ENCODE measurements around the gene STX18.

Gene STX18

DNA sequence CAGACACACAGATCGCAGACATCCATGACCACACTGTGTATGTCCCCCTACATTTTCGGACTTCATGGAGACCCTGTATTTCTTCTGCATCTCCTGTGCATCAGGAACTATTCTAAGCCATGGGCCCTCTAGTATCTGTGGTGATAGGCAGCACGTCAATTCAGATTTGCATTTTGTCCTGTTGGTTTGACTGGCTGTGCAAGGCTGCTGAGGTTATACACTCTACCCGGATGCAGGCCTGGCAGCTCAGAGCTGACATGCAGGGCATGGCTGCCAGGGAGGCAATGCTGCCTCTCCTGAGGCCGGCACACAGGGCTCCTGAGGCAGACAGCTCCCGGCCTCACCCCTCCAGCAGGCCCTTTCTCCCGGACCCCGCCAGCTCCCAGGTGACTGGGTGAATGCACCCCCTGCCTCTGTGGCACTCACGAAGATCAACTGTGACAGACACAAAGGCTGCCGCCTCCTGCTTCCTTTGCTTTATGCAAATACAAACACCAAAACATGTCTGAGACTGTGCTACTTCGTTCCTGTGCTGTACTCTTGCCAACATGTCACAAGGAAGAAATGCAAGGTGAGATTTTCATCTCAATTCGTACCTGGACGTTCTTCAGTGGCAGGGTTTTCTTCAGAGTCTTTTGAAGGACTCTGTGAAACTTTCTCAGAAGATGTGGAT is 103.9 kb downstream of the STX18 start:
- Histone ChIP-seq H3K9ac (ENCODE audit: low read length in 5 of 5) (no peak overlapping the region), H3K27ac (ENCODE audit: low read depth, low read length) (no peak overlapping the region), H3K9me3 (ENCODE audit: control insufficient read depth in 5 of 5, low read length in 5 of 5) (no peaks in the 10 kb centered on the region), H3K27me3 (ENCODE audit: control insufficient read depth in 5 of 5, insufficient read depth in 4 of 5, low read length in 5 of 5) (no peaks in the 10 kb centered on the region), H3K36me3 (ENCODE audit: control insufficient read depth in 5 of 5, insufficient read depth in 5 of 5, low read length in 5 of 5) (peaks cover 15 to 39% (median 29%) of the 10 kb centered on the region in 5 donors), H3K4me1 (ENCODE audit: control insufficient read depth in 5 of 5, insufficient read depth in 5 of 5, low read length in 5 of 5) (no peaks in the 10 kb centered on the region), H3K4me3 (ENCODE audit: low read depth in 1 of 5, low read length in 5 of 5) (no peak overlapping the region)

DNA sequence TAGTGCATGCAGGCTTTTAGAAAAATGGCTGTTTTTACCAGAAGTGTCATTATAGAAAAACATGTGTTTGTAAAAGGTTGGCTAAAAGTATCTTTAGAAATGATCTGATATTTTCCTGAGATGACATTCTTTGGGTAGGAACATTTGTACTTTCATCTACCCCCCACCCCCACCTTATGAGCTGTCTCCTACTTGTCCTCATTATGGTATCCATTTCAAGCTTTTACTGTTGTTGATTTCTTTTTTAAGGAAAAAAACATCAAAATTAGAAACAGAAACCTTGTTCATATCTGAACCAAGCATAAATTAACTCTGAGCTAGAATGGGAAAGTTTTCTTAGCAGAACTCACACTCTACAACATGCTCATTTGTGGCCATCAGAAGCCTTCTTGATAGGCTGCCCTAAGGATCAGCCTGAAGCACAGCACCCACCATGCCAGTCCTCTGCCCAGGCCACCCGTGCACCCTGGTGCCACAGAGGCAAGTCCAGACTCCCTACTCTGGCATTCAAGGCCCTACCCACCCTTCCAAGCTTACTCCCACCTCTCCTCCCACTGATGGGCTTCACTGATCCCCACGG is 105.5 kb downstream of the STX18 start:
- no peaks in the 10 kb centered on the region for H3K27me3 ChIP-seq (ENCODE audit: control insufficient read depth in 5 of 5, insufficient read depth in 4 of 5, low read length in 5 of 5)
- H3K36me3 ChIP-seq (ENCODE audit: control insufficient read depth in 5 of 5, insufficient read depth in 5 of 5, low read length in 5 of 5), result peaks cover 15 to 55% (median 45%) of the 10 kb centered on the region in 5 donors
- H3K4me3 ChIP-seq (ENCODE audit: low read depth in 1 of 5, low read length in 5 of 5), result no peak overlapping the region
- H3K9ac ChIP-seq (ENCODE audit: low read length in 5 of 5), result no peak overlapping the region
- H3K9me3 ChIP-seq (ENCODE audit: control insufficient read depth in 5 of 5, low read length in 5 of 5), result no peaks in the 10 kb centered on the region
- no peak overlapping the region for H3K27ac ChIP-seq (ENCODE audit: low read depth, low read length)
- no peaks in the 10 kb centered on the region for H3K4me1 ChIP-seq (ENCODE audit: control insufficient read depth in 5 of 5, insufficient read depth in 5 of 5, low read length in 5 of 5)

DNA sequence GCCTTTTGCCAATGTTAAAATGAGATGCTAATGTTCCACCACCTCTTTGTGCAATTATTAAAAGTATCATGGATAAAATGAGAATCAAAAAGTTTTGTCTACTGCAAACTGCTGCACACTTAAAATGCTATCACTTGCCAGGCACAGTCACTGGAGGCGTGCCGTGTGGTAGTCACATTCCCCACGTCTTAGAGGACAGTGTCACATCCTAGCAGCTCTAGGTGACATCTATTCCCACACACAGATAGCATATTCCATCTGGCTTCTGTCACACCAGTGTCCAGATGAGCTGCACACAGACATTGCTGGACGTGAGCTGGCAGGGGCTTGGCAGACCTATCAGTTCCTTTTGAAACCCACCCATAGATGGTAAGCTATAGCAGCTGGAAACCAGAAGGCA is 107.9 kb downstream of the STX18 start:
- H3K27ac ChIP-seq (ENCODE audit: low read depth, low read length), result no peak overlapping the region
- H3K4me3 ChIP-seq (ENCODE audit: low read depth in 1 of 5, low read length in 5 of 5), result no peak overlapping the region
- H3K4me1 ChIP-seq (ENCODE audit: control insufficient read depth in 5 of 5, insufficient read depth in 5 of 5, low read length in 5 of 5), result no peaks in the 10 kb centered on the region
- no peak overlapping the region for H3K9ac ChIP-seq (ENCODE audit: low read length in 5 of 5)
- no peaks in the 10 kb centered on the region for H3K9me3 ChIP-seq (ENCODE audit: control insufficient read depth in 5 of 5, low read length in 5 of 5)
- H3K36me3 ChIP-seq (ENCODE audit: control insufficient read depth in 5 of 5, insufficient read depth in 5 of 5, low read length in 5 of 5), result peaks cover 15 to 64% (median 42%) of the 10 kb centered on the region in 5 donors
- no peaks in the 10 kb centered on the region for H3K27me3 ChIP-seq (ENCODE audit: control insufficient read depth in 5 of 5, insufficient read depth in 4 of 5, low read length in 5 of 5)

- Histone ChIP-seq H3K9me3 (ENCODE audit: control insufficient read depth in 5 of 5, low read length in 5 of 5) (no peaks in the 10 kb centered on the region), H3K36me3 (ENCODE audit: control insufficient read depth in 5 of 5, insufficient read depth in 5 of 5, low read length in 5 of 5) (peaks cover 15 to 65% (median 40%) of the 10 kb centered on the region in 5 donors), H3K27me3 (ENCODE audit: control insufficient read depth in 5 of 5, insufficient read depth in 4 of 5, low read length in 5 of 5) (no peaks in the 10 kb centered on the region), H3K4me3 (ENCODE audit: low read depth in 1 of 5, low read length in 5 of 5) (no peak overlapping the region), H3K27ac (ENCODE audit: low read depth, low read length) (no peak overlapping the region), H3K9ac (ENCODE audit: low read length in 5 of 5) (no peak overlapping the region), H3K4me1 (ENCODE audit: control insufficient read depth in 5 of 5, insufficient read depth in 5 of 5, low read length in 5 of 5) (no peaks in the 10 kb centered on the region)
Measured at GRCh38 chr4:4432341-4433125, 109.3 kb downstream of the STX18 start.

- no peak overlapping the region for H3K9ac ChIP-seq (ENCODE audit: low read length in 5 of 5)
- no peak overlapping the region for H3K4me3 ChIP-seq (ENCODE audit: low read depth in 1 of 5, low read length in 5 of 5)
- no peaks in the 10 kb centered on the region for H3K4me1 ChIP-seq (ENCODE audit: control insufficient read depth in 5 of 5, insufficient read depth in 5 of 5, low read length in 5 of 5)
- peaks cover 10 to 68% (median 43%) of the 10 kb centered on the region in 5 donors for H3K36me3 ChIP-seq (ENCODE audit: control insufficient read depth in 5 of 5, insufficient read depth in 5 of 5, low read length in 5 of 5)
- no peaks in the 10 kb centered on the region for H3K27me3 ChIP-seq (ENCODE audit: control insufficient read depth in 5 of 5, insufficient read depth in 4 of 5, low read length in 5 of 5)
- no peaks in the 10 kb centered on the region for H3K9me3 ChIP-seq (ENCODE audit: control insufficient read depth in 5 of 5, low read length in 5 of 5)
- H3K27ac ChIP-seq (ENCODE audit: low read depth, low read length), result no peak overlapping the region
Measured at GRCh38 chr4:4430492-4431195, 111.2 kb downstream of the STX18 start.

DNA sequence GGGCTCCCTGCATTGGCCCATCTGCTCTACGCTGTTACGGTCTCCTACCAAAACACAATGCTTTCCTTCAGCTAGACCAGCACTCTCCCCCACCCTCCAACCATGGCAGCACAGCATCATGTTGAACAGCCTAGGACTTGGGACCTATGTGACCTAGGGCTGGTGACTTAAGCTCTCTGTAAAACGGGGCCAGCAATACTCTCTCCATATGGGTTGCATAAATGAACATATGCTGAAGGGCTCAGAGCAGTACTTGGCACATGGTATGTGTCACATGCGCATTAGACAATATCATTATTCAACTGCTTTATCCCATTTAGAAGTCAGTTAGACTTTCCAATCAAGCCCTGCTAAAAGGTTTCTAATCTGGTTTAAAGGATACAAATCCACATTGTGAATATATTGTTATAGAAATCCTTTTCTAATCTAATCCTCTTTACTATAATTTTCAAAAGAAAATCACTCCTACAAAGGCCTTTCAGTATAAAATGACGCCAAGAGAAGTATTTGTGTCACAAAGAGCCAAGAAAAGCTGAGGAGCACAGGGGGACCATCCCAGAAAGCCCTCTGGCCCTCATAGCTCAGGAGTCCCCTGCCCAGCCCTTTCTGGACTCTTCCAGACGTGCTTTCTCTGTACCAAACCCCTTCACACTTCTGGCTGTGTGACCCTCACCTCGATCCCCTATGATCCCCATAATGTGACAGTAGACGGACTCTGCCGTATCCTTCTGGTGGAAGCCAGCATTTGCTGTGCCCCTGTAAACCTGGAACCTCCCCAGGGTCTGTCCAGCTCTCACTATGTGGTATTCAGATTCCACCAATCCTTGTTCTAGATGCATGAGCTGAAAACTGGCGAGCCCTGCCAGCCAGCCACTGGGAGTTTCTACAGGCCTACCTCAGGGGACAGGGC is 112.6 kb downstream of the STX18 start:
- Histone ChIP-seq H3K4me1 (ENCODE audit: control insufficient read depth in 5 of 5, insufficient read depth in 5 of 5, low read length in 5 of 5) (no peaks in the 10 kb centered on the region), H3K27me3 (ENCODE audit: control insufficient read depth in 5 of 5, insufficient read depth in 4 of 5, low read length in 5 of 5) (no peaks in the 10 kb centered on the region), H3K4me3 (ENCODE audit: low read depth in 1 of 5, low read length in 5 of 5) (no peak overlapping the region), H3K36me3 (ENCODE audit: control insufficient read depth in 5 of 5, insufficient read depth in 5 of 5, low read length in 5 of 5) (peaks cover 4 to 78% (median 50%) of the 10 kb centered on the region in 5 donors), H3K27ac (ENCODE audit: low read depth, low read length) (no peak overlapping the region), H3K9ac (ENCODE audit: low read length in 5 of 5) (no peak overlapping the region), H3K9me3 (ENCODE audit: control insufficient read depth in 5 of 5, low read length in 5 of 5) (no peaks in the 10 kb centered on the region)

- Histone ChIP-seq H3K27me3 (ENCODE audit: control insufficient read depth in 5 of 5, insufficient read depth in 4 of 5, low read length in 5 of 5) (no peaks in the 10 kb centered on the region), H3K9me3 (ENCODE audit: control insufficient read depth in 5 of 5, low read length in 5 of 5) (no peaks in the 10 kb centered on the region), H3K9ac (ENCODE audit: low read length in 5 of 5) (no peak overlapping the region), H3K27ac (ENCODE audit: low read depth, low read length) (no peak overlapping the region), H3K4me3 (ENCODE audit: low read depth in 1 of 5, low read length in 5 of 5) (no peak overlapping the region), H3K36me3 (ENCODE audit: control insufficient read depth in 5 of 5, insufficient read depth in 5 of 5, low read length in 5 of 5) (peaks cover 0 to 82% (median 55%) of the 10 kb centered on the region in 5 donors), H3K4me1 (ENCODE audit: control insufficient read depth in 5 of 5, insufficient read depth in 5 of 5, low read length in 5 of 5) (no peaks in the 10 kb centered on the region)
Measured at GRCh38 chr4:4427886-4428285, 114.0 kb downstream of the STX18 start.

GRCh38 chr4:4427121-4427870 is 114.6 kb downstream of the STX18 start:
- no peaks in the 10 kb centered on the region for H3K9me3 ChIP-seq (ENCODE audit: control insufficient read depth in 5 of 5, low read length in 5 of 5)
- no peaks in the 10 kb centered on the region for H3K27me3 ChIP-seq (ENCODE audit: control insufficient read depth in 5 of 5, insufficient read depth in 4 of 5, low read length in 5 of 5)
- H3K27ac ChIP-seq (ENCODE audit: low read depth, low read length), result no peak overlapping the region
- H3K36me3 ChIP-seq (ENCODE audit: control insufficient read depth in 5 of 5, insufficient read depth in 5 of 5, low read length in 5 of 5), result peaks cover 0 to 80% (median 50%) of the 10 kb centered on the region in 5 donors
- no peak overlapping the region for H3K4me3 ChIP-seq (ENCODE audit: low read depth in 1 of 5, low read length in 5 of 5)
- no peaks in the 10 kb centered on the region for H3K4me1 ChIP-seq (ENCODE audit: control insufficient read depth in 5 of 5, insufficient read depth in 5 of 5, low read length in 5 of 5)
- no peak overlapping the region for H3K9ac ChIP-seq (ENCODE audit: low read length in 5 of 5)
